HG03095 (cell line): ENCODE results near the gene ARIH1.

Experiments
- ATAC-seq: cut with Tn5 transposase; IDR thresholded peaks from one replicate; pipeline ENCODE4 v1.9.1; 2021; ENCODE audit warnings: moderate library complexity; ENCODE audit not compliant: unreplicated experiment

The ARIH1 gene

GRCh38 chr15:72536506-72536905, 62.4 kb downstream of the ARIH1 start:
- ATAC-seq = no peak

DNA sequence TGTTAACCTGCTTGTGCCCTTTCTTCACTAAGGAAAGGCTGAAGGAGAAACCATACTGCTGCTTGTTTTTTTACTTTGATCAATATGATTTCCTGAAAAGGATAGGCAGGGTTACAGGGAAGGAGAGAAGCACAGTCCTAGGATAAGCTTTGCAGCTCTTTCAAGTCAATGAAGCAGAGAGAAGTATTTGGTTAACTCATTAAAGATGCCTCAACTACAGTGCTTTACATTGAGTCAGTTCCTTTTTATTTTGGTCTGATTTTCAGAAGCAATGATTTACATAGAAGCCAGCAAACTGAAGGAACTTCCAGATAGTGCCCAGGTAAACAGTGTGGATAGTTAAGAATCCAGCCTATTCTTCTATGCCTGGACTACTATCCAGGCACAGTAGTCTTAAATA, 64.8 kb downstream of the ARIH1 start:
- ATAC-seq = no peak

- ATAC-seq = no peak
These were observed 66.6 kb downstream of the ARIH1 start for GRCh38 chr15:72540606-72541237.

- ATAC-seq = no peak
These were observed 67.5 kb downstream of the ARIH1 start for GRCh38 chr15:72541674-72542073.

- no peak for ATAC-seq
These were observed 71.0 kb downstream of the ARIH1 start for GRCh38 chr15:72545156-72545555.

DNA sequence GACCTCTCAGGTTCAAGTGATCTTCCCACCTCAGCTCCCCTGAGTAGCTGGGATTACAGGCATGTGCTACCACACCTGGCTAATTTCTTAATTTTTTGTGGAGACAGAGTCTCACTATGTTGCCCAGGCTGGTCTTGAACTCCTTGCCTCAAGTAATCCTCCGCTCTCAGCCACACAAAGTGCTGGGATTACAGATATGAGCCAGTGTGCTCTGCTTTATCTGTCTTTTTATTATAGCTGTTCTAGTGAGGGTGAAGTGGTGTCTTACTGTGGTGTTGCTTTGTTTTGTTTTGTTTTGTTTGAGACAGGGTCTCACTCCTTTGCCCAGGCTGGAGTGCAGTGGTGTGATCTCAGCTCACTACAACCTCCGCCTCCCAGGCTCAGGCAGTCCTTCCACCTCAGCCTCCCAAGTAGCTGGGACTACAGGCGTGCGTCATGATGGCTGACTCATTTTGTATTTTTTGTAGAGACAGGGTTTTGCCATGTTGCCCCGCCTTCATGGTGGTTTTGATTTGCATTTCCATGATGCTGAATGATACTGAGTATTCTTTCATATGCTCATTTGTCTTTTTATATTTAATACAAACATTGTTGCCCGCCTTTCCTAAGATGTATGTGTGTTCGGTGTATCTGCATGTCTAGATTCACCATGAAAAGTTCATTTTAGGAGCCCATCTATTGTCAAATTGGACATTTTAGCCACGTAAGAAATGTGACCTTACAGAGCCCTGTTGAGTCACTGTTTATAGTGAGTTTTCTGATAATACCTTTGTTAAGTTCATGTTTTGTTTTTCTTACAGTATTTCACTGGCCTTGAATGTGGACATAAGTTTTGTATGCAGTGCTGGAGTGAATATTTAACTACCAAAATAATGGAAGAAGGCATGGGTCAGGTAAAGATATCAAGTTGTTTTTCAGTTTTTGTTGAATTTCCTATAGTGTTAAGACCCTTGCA, 80.6 kb downstream of the ARIH1 start:
- no peak for ATAC-seq

DNA sequence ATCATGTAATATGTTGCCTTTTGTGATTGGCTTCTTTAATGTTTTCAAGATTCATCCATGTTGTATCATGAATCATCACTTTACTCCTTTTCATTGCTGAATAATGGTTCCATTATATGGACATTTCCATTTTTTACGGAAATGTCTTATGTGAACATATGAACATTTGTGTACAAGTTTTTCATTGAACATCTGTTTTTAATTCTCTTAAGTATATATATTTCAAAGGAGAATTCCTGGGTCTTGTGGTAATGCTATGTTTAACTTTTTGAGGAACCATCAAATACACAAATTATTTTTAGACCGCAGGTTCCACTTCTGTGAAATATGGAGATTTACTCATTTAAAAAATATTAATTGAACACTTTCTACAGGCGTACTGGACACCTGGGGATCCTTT, 85.7 kb downstream of the ARIH1 start:
- ATAC-seq = no peak

DNA sequence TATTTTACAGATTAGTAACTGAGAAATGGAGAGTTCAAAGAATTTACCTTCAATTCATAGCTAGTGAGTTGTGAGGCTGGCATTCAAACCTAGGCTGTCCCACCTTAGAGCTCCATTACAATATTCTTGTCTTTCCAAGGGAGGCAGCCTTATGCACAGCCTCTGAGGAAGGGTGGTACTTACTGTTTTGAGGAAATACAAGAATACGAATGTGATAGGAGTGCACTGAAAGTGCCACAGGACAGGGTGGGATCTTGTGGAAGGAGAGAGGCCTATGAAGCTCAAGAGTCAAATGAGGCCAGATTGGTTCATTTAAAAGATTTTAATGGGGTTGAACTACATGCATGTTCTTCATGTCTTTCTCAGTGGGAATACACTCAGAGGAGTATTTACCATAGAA, 86.3 kb downstream of the ARIH1 start:
- ATAC-seq = no peak

- no peak for ATAC-seq
These were observed 88.3 kb downstream of the ARIH1 start for GRCh38 chr15:72562386-72562785.

DNA sequence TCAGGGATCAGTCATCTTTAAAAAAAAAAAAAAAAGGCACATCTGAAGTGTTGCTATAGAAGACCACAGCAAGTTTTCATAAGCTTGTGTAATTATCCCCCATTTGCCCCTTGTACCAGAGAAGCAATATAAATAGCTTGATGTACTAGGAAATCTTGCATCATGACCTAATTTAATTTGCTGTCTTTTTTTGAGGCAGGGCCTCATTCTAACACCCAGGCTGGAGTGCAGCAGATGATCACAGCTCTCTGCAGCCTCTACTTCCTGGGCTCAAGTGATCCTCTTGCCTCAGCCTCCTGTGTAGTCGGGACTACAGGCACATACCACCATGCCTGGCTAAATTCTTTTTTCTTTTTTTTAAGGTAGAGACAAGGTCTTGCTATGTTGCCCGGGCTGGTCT, 88.7 kb downstream of the ARIH1 start:
- ATAC-seq = no peak

DNA sequence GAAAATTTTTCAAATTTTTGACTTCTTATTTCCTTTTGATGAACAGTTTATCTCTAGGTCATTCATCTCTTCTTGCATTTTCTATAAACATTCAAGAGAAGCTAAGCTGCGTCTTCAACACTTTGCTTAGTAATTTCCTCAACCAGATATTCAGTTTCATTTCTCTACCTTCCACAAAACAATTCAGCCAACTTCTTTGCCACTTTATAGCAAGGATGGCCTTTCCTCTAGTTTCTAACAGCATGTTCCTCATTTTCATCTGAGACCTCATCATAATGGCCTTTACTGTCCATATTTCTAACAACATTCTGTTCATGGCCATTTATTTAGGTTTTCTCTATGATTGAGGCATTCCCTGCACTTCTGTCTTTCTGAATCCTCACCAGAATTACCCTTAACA, 90.0 kb downstream of the ARIH1 start:
- ATAC-seq = no peak

- ATAC-seq = no peak
These were observed 92.8 kb downstream of the ARIH1 start for GRCh38 chr15:72566973-72567372.

GRCh38 chr15:72570059-72570458, 95.9 kb downstream of the ARIH1 start:
- no peak for ATAC-seq

DNA sequence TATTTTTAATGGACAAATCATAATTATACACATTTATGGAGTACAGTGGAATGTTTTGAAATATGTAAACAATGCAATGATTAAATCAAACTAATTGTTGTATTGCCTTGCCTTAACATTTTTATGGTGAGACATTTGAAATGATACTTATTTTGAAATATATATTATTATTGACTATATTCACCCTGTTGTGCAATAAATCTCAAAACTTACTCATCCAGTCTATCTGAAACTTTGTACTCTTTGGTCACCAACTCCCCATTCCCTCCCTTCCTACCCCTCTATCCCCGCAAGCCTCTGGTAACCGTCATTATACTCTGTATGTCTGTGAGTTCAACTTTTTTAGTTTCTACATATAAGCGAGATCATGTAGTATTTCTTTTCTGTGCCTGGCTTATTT, 105.7 kb downstream of the ARIH1 start:
- ATAC-seq = no peak

DNA sequence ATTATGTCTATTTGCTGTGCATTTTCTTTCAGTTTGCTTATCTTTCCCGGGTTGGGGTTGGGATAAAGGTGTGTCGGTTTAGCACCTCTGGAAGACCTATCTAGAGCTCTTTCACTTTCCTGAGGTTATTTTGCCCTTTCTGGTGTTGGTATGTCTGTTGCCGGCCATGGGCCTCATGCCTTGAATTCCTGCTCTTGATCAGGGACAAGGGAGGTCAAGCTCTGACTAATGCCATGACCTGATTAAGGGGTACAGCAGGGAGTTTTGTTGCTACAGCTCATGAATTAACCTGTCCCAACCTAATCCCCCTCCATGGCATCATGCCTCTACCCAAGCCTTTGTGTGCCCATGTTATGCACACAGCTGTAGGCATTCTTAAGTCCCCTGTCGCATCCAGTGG, 109.9 kb downstream of the ARIH1 start:
- no peak for ATAC-seq

- ATAC-seq = no peak
These were observed 110.9 kb downstream of the ARIH1 start for GRCh38 chr15:72585025-72585424.

DNA sequence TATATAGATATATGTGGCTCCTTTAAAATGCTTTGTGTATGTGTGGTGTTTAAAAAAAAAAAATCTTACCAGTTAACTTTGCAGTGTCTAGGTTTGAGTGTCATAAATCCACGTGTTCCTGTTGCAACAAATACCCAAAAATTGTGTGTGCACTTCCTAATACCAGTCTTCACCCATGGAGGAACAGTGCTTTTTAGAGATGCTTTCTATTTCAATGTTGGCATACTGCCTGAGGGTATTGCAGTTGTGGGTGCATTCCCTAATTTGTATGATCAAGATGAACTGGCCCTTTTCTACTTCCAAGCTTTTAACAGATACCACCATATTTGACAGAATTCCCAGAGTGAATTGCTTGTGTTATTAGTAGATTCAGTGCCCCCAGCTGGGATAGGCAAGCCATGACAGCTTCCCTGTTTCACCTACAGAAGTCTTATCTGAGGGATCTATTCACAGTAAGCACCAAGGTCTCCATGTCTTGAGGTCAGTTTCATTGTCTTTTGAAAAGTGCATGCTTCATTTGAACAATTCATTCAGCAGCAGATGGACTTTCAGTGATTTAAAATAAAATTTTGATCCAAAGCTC, 111.4 kb downstream of the ARIH1 start:
- ATAC-seq = no peak

GRCh38 chr15:72588096-72588495, 114.0 kb downstream of the ARIH1 start:
- ATAC-seq = no peak

GRCh38 chr15:72590427-72590826, 116.3 kb downstream of the ARIH1 start:
- no peak for ATAC-seq

DNA sequence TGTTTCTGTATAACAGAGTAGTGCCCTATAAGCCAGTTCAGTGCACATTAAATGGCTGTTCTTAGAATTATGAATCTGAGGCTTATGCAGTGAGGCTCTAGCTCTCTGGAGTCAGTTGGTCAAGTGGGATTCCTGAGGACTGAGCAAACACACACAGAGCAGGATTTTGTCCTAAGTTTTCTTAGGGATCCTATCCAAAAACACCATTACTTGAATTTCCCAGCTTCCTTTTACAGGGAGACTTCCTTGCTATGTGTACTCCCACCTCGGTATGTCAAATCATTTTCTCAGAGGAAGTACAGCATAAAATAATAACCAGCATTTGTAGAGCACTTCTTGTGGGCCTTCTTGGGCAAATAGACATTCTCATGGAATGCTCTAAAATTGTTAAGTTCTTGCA, 117.2 kb downstream of the ARIH1 start:
- ATAC-seq = no peak

DNA sequence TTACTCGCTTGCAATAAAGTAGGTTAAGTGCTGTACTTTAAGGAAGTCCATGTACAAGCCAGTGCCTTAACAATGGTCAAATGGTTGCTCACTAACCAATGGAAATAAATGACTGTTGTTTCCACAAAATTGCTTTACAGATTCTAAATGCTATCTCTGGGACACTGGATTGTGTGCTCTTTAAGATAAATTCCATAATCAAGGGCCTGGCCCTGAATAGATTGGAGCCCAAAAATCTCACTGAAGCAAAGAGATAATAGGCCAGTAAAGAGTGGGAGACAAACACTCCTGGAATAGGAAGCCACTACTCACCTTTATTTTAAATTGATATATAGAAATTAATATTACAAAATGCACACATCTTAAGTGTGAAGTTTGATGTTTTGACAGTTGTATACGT, 118.0 kb downstream of the ARIH1 start:
- ATAC-seq = no peak

- ATAC-seq = no peak
These were observed 118.5 kb downstream of the ARIH1 start for GRCh38 chr15:72592676-72593075.
